ENCODE measurements around the gene ZNF385D. TPM values are rescaled to one million over a fixed set of nuclear protein-coding genes. Genes with fewer than 3 reads are reported as not detected.

ZNF385D gene
- total and polyA plus RNA-seq, 2 of the 13 experiments (the other 11 are each of a cell fraction or from before 2014, with no cell fraction given): not detected

DNA sequence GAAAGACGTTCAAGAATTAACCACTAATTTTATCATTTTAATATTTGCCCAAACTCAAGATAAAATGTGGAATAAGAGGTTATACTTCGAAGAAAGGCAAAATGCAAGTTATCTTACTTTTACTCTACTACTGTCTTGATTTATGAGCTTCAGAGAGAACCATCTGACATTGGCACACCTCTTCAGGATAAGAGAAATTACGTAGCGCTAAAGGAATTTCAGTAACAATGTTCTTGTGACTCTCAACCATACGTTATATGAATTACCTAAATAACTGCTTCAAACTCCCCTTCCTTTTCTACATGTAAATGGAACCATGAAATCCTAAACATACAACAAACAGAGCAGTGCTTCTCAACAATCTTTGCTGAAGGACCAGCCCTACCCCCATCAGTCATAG lies 96.8 kb downstream of the ZNF385D start:
- no peak overlapping the region for H3K9ac ChIP-seq (ENCODE audit: insufficient read depth, low read depth, low read length)
- no peak for DNase-seq (ENCODE audit: low spot score)
- 39% methylated on average over 5 of the region's 5 CpGs for WGBS (ENCODE audit: low lambda C conversion rate)
- H4K20me1 ChIP-seq (ENCODE audit: insufficient read depth, low read length): no peaks in the 10 kb centered on the region
- H3K9me3 ChIP-seq (ENCODE audit: low read length): no peaks in the 10 kb centered on the region
- H3K4me2 ChIP-seq (ENCODE audit: low read depth, low read length): no peak overlapping the region
- no peak for FAIRE-seq
- no peaks in the 10 kb centered on the region for H3K79me2 ChIP-seq (ENCODE audit: insufficient read depth, low read length)
- CTCF ChIA-PET (ENCODE audit: low intra/inter-chr PET ratio, low total read pairs): no interaction called here
- H3K4me3 ChIP-seq (replicated peaks in 1 of 3; ENCODE audit: insufficient read depth in 1 of 3, low read depth in 2 of 3, low read length in 3 of 3): no peak overlapping the region
- intact Hi-C loops (cut with micrococcal nuclease; ENCODE audit: unreplicated experiment): no loop called here
- H3K27ac ChIP-seq (ENCODE audit: extremely low read length, insufficient read depth, low read length): no peak overlapping the region
- ATAC-seq: no peak
- POLR2A ChIA-PET: no interaction called here
- in situ Hi-C loops (cut with HindIII; ENCODE audit: extremely low pct_ligation_motif_present, low pct_unique_long_range_greater_than_20kb): no loop called here
- H3K36me3 ChIP-seq (replicated peaks in 1 of 2; ENCODE audit: control insufficient read depth in 1 of 2, insufficient read depth in 2 of 2, low read length in 2 of 2): no peaks in the 10 kb centered on the region
- H3K27me3 ChIP-seq (ENCODE audit: control insufficient read depth in 1 of 2, insufficient read depth in 2 of 2, low read length in 2 of 2): no peaks in the 10 kb centered on the region
- TF ChIP-seq ZNF761 (CRISPR knock-in tag; conservative IDR thresholded peaks at IDR 0.05) (no peak), ZNF44 (CRISPR knock-in tag; IDR thresholded peaks at IDR 0.05) (no peak), ZSCAN29 (CRISPR knock-in tag; conservative IDR thresholded peaks at IDR 0.05) (no peak), XBP1 (CRISPR knock-in tag; IDR thresholded peaks at IDR 0.05) (no peak), SAP130 (CRISPR knock-in tag; IDR thresholded peaks at IDR 0.05; ENCODE audit: low read depth) (no peak), ZMYM3 (CRISPR knock-in tag; IDR thresholded peaks at IDR 0.05) (no peak), HMG20A (CRISPR knock-in tag; IDR thresholded peaks at IDR 0.05; ENCODE audit: borderline replicate concordance) (no peak), SUZ12 (IDR thresholded peaks at IDR 0.05; ENCODE audit: low read depth, low read length) (no peak), ZNF839 (CRISPR knock-in tag; IDR thresholded peaks at IDR 0.05; ENCODE audit: borderline replicate concordance) (no peak), KDM4B (CRISPR knock-in tag; IDR thresholded peaks at IDR 0.05) (no peak), THAP11 (CRISPR knock-in tag; IDR thresholded peaks at IDR 0.05) (no peak)
- TF ChIP-seq, protein P1, sequence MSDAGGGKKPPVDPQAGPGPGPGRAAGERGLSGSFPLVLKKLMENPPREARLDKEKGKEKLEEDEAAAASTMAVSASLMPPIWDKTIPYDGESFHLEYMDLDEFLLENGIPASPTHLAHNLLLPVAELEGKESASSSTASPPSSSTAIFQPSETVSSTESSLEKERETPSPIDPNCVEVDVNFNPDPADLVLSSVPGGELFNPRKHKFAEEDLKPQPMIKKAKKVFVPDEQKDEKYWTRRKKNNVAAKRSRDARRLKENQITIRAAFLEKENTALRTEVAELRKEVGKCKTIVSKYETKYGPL (CRISPR knock-in tag; IDR thresholded peaks at IDR 0.05): no peak
- TF ChIP-seq, protein P2, sequence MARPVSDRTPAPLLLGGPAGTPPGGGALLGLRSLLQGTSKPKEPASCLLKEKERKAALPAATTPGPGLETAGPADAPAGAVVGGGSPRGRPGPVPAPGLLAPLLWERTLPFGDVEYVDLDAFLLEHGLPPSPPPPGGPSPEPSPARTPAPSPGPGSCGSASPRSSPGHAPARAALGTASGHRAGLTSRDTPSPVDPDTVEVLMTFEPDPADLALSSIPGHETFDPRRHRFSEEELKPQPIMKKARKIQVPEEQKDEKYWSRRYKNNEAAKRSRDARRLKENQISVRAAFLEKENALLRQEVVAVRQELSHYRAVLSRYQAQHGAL (CRISPR knock-in tag; IDR thresholded peaks at IDR 0.05; ENCODE audit: not compliant biosample characterization): no peak
- H3K4me1 ChIP-seq (ENCODE audit: insufficient read depth, low read length): no peaks in the 10 kb centered on the region
- H2AFZ ChIP-seq (ENCODE audit: low read length): no peak overlapping the region
- BruUV-seq (replicated peaks): no TSS peak

Measured in HepG2 (cell line).